IMR-90 (cell line): ENCODE measurements around the gene C2orf69. TPM values are rescaled to one million over a fixed set of nuclear protein-coding genes. Genes with fewer than 3 reads are reported as not detected.

Experiments
- ATAC-seq: fragments of 200-7000 bp; cut with Tn5 transposase; 2 replicates; pipeline ENCODE4 v1.9.1; 2020; ENCODE audit warnings: low read depth, mild to moderate bottlenecking, moderate library complexity
- BruUV-seq: library from RNA; stranded (reverse); fragments of 400-500 nt; replicated peaks from 2 replicates; lab custom pipeline; 2021; lab: Mats Ljungman, UMichigan
- CTCF ChIA-PET: fragments of 300-600 bp; formaldehyde crosslinking; extraction: SDS; loops from one replicate; lab custom pipeline; 2021; ENCODE audit warnings: antibody characterized with exemption; lab: Yijun Ruan, JAX
- POLR2A ChIA-PET: fragments of 300-600 bp; sonication (Branson Sonifier 250); formaldehyde crosslinking; loops from one replicate; lab custom pipeline; 2022; ENCODE audit warnings: antibody characterized with exemption; ENCODE audit not compliant: unreplicated experiment; lab: Charles Lee
- DNase-seq: peaks from one replicate; pipeline ENCODE4 v3.0.0; 2013
- H2AFZ ChIP-seq: replicated peaks from 2 replicates; pipeline ENCODE3; 2013; ENCODE audit warnings: low read length, mild to moderate bottlenecking; ENCODE audit not compliant: poor library complexity
- H2AK5ac ChIP-seq: 2 replicates; pipeline ENCODE4 v1.6.1; 2013; ENCODE audit warnings: low read depth, low read length, inconsistent platforms
- H2AK9ac ChIP-seq: replicated peaks from 2 replicates; pipeline ENCODE3; 2013; ENCODE audit warnings: mild to moderate bottlenecking, low read depth, low read length, moderate library complexity; ENCODE audit not compliant: poor library complexity
- H2BK120ac ChIP-seq: 2 replicates; pipeline ENCODE4 v1.6.1; 2013; ENCODE audit warnings: low read depth, low read length, inconsistent platforms
- H2BK15ac ChIP-seq: 3 replicates; pipeline ENCODE4 v1.6.1; 2013; ENCODE audit warnings: low read depth, low read length, inconsistent platforms
- H2BK20ac ChIP-seq: 2 replicates; pipeline ENCODE4 v1.6.1; 2013; ENCODE audit warnings: low read depth, mild to moderate bottlenecking, inconsistent platforms, low read length, moderate library complexity
- H2BK5ac ChIP-seq: 2 replicates; pipeline ENCODE4 v1.6.1; 2013; ENCODE audit warnings: mild to moderate bottlenecking, low read depth, low read length, inconsistent platforms; ENCODE audit not compliant: poor library complexity, severe bottlenecking
- H3K14ac ChIP-seq: replicated peaks from 2 replicates; pipeline ENCODE4 v1.6.1; 2013; ENCODE audit warnings: low read depth, low read length, inconsistent platforms
- H3K18ac ChIP-seq: 2 replicates; pipeline ENCODE4 v1.6.1; 2013; ENCODE audit warnings: low read depth, low read length, control low read depth
- H3K23ac ChIP-seq: 2 replicates; pipeline ENCODE4 v1.6.1; 2013; ENCODE audit warnings: low read depth, low read length, inconsistent platforms
- H3K27ac ChIP-seq: 2 replicates; pipeline ENCODE4 v1.5.1; 2013; ENCODE audit warnings: mild to moderate bottlenecking, control low read depth, low read length; ENCODE audit not compliant: insufficient read depth
- H3K27me3 ChIP-seq: 2 replicates; pipeline ENCODE4 v1.6.1; 2013; ENCODE audit warnings: low read length; ENCODE audit not compliant: control insufficient read depth, insufficient read depth
- H3K36me3 ChIP-seq: 2 replicates; pipeline ENCODE4 v1.6.1; 2013; ENCODE audit warnings: low read length, mixed read lengths; ENCODE audit not compliant: control insufficient read depth, insufficient read depth
- H3K4ac ChIP-seq: 2 replicates; pipeline ENCODE4 v1.6.1; 2013; ENCODE audit warnings: low read depth, low read length, inconsistent platforms
- H3K4me1 ChIP-seq: 2 replicates; pipeline ENCODE4 v1.6.1; 2013; ENCODE audit warnings: low read length, mixed read lengths; ENCODE audit not compliant: control insufficient read depth, insufficient read depth
- H3K4me2 ChIP-seq: 2 replicates; pipeline ENCODE4 v1.6.1; 2013; ENCODE audit warnings: low read depth, mild to moderate bottlenecking, control low read depth, low read length, moderate library complexity
- H3K4me3 ChIP-seq: 2 replicates; pipeline ENCODE4 v1.5.1; 2013; ENCODE audit warnings: low read depth, mild to moderate bottlenecking, control low read depth, low read length, moderate library complexity; ENCODE audit not compliant: insufficient read depth
- H3K56ac ChIP-seq: 2 replicates; pipeline ENCODE4 v1.6.1; 2013; ENCODE audit warnings: low read length, inconsistent platforms; ENCODE audit not compliant: insufficient read depth; ENCODE audit errors: extremely low read depth
- H3K79me1 ChIP-seq, 2 experiments: 2 replicates each; pipeline ENCODE4 v1.6.1; 2013; ENCODE audit warnings: low read length in 2 of 2, inconsistent platforms in 1 of 2, low read depth in 1 of 2
- H3K9ac ChIP-seq: 2 replicates; pipeline ENCODE4 v1.6.1; 2013; ENCODE audit warnings: low read depth, low read length, control low read depth
- H3K9me1 ChIP-seq: 2 replicates; pipeline ENCODE4 v1.6.1; 2013; ENCODE audit warnings: low read length, inconsistent platforms; ENCODE audit not compliant: insufficient read depth
- H3K9me3 ChIP-seq: 2 replicates; pipeline ENCODE4 v1.6.1; 2013; ENCODE audit warnings: low read length; ENCODE audit not compliant: control insufficient read depth, insufficient read depth
- H4K20me1 ChIP-seq: 2 replicates; pipeline ENCODE4 v1.6.1; 2013; ENCODE audit warnings: low read length, inconsistent platforms; ENCODE audit not compliant: insufficient read depth
- H4K5ac ChIP-seq: 2 replicates; pipeline ENCODE4 v1.6.1; 2013; ENCODE audit warnings: mild to moderate bottlenecking, low read depth, low read length, control low read depth
- H4K8ac ChIP-seq, 2 experiments: 2 replicates each; pipeline ENCODE4 v1.6.1; 2013; ENCODE audit warnings: low read depth in 2 of 2, low read length in 2 of 2, control low read depth in 1 of 2, inconsistent platforms in 1 of 2
- H4K91ac ChIP-seq: 2 replicates; pipeline ENCODE4 v1.6.1; 2013; ENCODE audit warnings: low read depth, low read length, inconsistent platforms; ENCODE audit not compliant: insufficient read depth
- BHLHE40 ChIP-seq: fragments of 150-350 bp; IDR thresholded peaks from 2 replicates; pipeline ENCODE4 v1.6.1; 2016; ENCODE audit warnings: mild to moderate bottlenecking, low read depth, low read length
- CHD1 ChIP-seq: IDR thresholded peaks from 2 replicates; pipeline ENCODE4 v1.6.1; 2012; ENCODE audit warnings: low read depth, low read length, improper control_type of control experiment
- CTCF ChIP-seq: conservative IDR thresholded peaks from 2 replicates; pipeline ENCODE4 v1.5.1; 2012; ENCODE audit warnings: mild to moderate bottlenecking, low read depth, low read length, improper control_type of control experiment
- NFE2L2 ChIP-seq: fragments of 150-350 bp; IDR thresholded peaks from 2 replicates; pipeline ENCODE4 v1.6.1; 2016; ENCODE audit warnings: low read depth, mild to moderate bottlenecking, low read length
- RCOR1 ChIP-seq: IDR thresholded peaks from 2 replicates; pipeline ENCODE4 v1.6.1; 2012; ENCODE audit warnings: mild to moderate bottlenecking, low read length, improper control_type of control experiment; ENCODE audit not compliant: insufficient replicate concordance
- RFX5 ChIP-seq: IDR thresholded peaks from 2 replicates; pipeline ENCODE4 v1.8.0; 2012; ENCODE audit warnings: low read depth, mild to moderate bottlenecking, low read length, moderate library complexity
- SMC3 ChIP-seq: fragments of 150-350 bp; IDR thresholded peaks from 2 replicates; pipeline ENCODE4 v1.6.1; 2016; ENCODE audit warnings: low read depth, mild to moderate bottlenecking, antibody characterized with exemption, low read length, moderate library complexity
- USF2 ChIP-seq: fragments of 150-350 bp; IDR thresholded peaks from 2 replicates; pipeline ENCODE4 v1.6.1; 2017; ENCODE audit warnings: mild to moderate bottlenecking, antibody characterized with exemption, low read length, low read depth
- dilution Hi-C: fragments of 300-500 bp; cut with HindIII; formaldehyde crosslinking; loops from one replicate; pipeline ENCODE4 v1.14.3; 2018; ENCODE audit warnings: low sequenced_read_pairs; ENCODE audit not compliant: unreplicated experiment
- in situ Hi-C: fragments of 300-500 bp; cut with MboI; formaldehyde crosslinking; loops from 3 replicates; pipeline ENCODE4 v1.14.3; 2019; ENCODE audit warnings: low sequenced_read_pairs, inconsistent platforms, mixed read lengths
- intact Hi-C: fragments of 100-400 bp; cut with micrococcal nuclease; formaldehyde crosslinking; loops from 2 replicates; pipeline ENCODE4 v1.10.0; 2022
- polyA plus RNA-seq, 3 experiments: library from polyadenylated mRNA; depleted of rRNA; stranded (reverse); fragments of >200 nt; gene quantifications; 2 replicates each; pipeline ENCODE4 v1.2.3, GENCODE V29; 2012; ENCODE audit warnings: low replicate concordance in 1 of 3
- total RNA-seq: library from RNA; depleted of rRNA; stranded (reverse); fragments of >200 nt; gene quantifications from 2 replicates; pipeline ENCODE4 v1.2.3, GENCODE V29; 2012

Gene C2orf69
- total and polyA plus RNA-seq, 2 of the 4 experiments (the other 2 are of a cell fraction), result 3.1 to 4.7 TPM

GRCh38 chr2:199928626-199929025 lies 17.5 kb downstream of the C2orf69 start:
- CTCF ChIA-PET, result no interaction called here
- Histone ChIP-seq H4K5ac (no peak overlapping the region), H4K20me1 (peaks cover 3% of the 10 kb centered on the region; the same call in 1 of the 2 replicates), H3K79me1 (peaks cover 11 to 27% of the 10 kb centered on the region in 2 experiments; a peak in 3 of 4 replicates), H3K14ac (no peak overlapping the region), H3K9ac (no peak overlapping the region), H2AK5ac (no peak overlapping the region), H3K4me3 (no peak overlapping the region), H3K36me3 (peaks cover 9% of the 10 kb centered on the region), H3K9me1 (peaks cover 6% of the 10 kb centered on the region; the same call in 1 of the 2 replicates), H2BK5ac (no peak overlapping the region), H3K27ac (no peak overlapping the region), H4K91ac (no peak overlapping the region), H3K23ac (no peak overlapping the region), H3K27me3 (no peaks in the 10 kb centered on the region), H2AFZ (no peak overlapping the region), H2AK9ac (no peak overlapping the region), H3K9me3 (no peaks in the 10 kb centered on the region), H3K4ac (no peak overlapping the region), H2BK20ac (no peak overlapping the region), H4K8ac (no peak overlapping the region), H3K4me2 (no peak overlapping the region), H3K56ac (no peak overlapping the region), H2BK15ac (no peak overlapping the region), H2BK120ac (no peak overlapping the region), H3K18ac (no peak overlapping the region), H3K4me1 (0 out of 2 replicates have a peak, but pooled peaks cover 2% of the 10 kb centered on the region)
- intact Hi-C loops, result no loop called here
- TF ChIP-seq USF2 (no peak), CTCF (no peak), BHLHE40 (no peak), RCOR1 (no peak), NFE2L2 (no peak), RFX5 (no peak), CHD1 (no peak), SMC3 (no peak)
- dilution Hi-C loops, result no loop called here
- no TSS peak for BruUV-seq
- DNase-seq (no peak), ATAC-seq (no peak)
- POLR2A ChIA-PET, result no interaction called here
- in situ Hi-C loops, result no loop called here
